SKM-1 treated with dmso at 0.1 percent for 144 hours (cell line): ENCODE measurements around the gene CPOX.
"Not testable (repeated sequence)": the region's sequence is repeated elsewhere in the genome, so short reads cannot be mapped to it uniquely, and the experiment has no call there.

Experiments
- DNase-seq: peaks from one replicate; lab custom pipeline; 2025; ENCODE audit not compliant: unreplicated experiment; lab: John Stamatoyannopoulos, UW

The CPOX gene

GRCh38 chr3:98593046-98593936 lies at the start of gene CPOX:
TSS of gene CPOX (minus strand) at chr3:98593611. CDS start at chr3:98593504, 107 bp downstream.
- DNase-seq: peak; percentile 78

- not testable (repeated sequence) for DNase-seq
Measured at GRCh38 chr3:98642769-98643168, 49.4 kb upstream of the CPOX start.

GRCh38 chr3:98641756-98642155 lies 48.3 kb upstream of the CPOX start:
- DNase-seq: not testable (repeated sequence)

GRCh38 chr3:98638515-98638914 lies 45.1 kb upstream of the CPOX start:
- not testable (repeated sequence) for DNase-seq

GRCh38 chr3:98630416-98630815 lies 37.0 kb upstream of the CPOX start:
- DNase-seq: no peak

- DNase-seq: no peak
Measured at GRCh38 chr3:98628317-98628716, 34.9 kb upstream of the CPOX start.

GRCh38 chr3:98626151-98626550 lies 32.7 kb upstream of the CPOX start:
- DNase-seq: no peak

GRCh38 chr3:98623572-98624280 lies 30.3 kb upstream of the CPOX start:
- no peak for DNase-seq

- no peak for DNase-seq
Measured at GRCh38 chr3:98617841-98618240, 24.4 kb upstream of the CPOX start.

GRCh38 chr3:98613616-98614015 lies 20.2 kb upstream of the CPOX start:
- no peak for DNase-seq

GRCh38 chr3:98612996-98613517 lies 19.6 kb upstream of the CPOX start:
- no peak for DNase-seq

GRCh38 chr3:98612587-98612986 lies 19.2 kb upstream of the CPOX start:
- peak; percentile 10 for DNase-seq

- DNase-seq: no peak
Measured at GRCh38 chr3:98608029-98608428, 14.6 kb upstream of the CPOX start.

GRCh38 chr3:98603580-98603979 lies 10.2 kb upstream of the CPOX start:
- DNase-seq: no peak

GRCh38 chr3:98602078-98602678 lies 8.8 kb upstream of the CPOX start:
- DNase-seq: peak; percentile 62

GRCh38 chr3:98601180-98601579 lies 7.8 kb upstream of the CPOX start:
- no peak for DNase-seq

- DNase-seq: no peak
Measured at GRCh38 chr3:98600412-98601095, 7.1 kb upstream of the CPOX start.

- DNase-seq: no peak
Measured at GRCh38 chr3:98599647-98600411, 6.4 kb upstream of the CPOX start.

GRCh38 chr3:98598492-98598891 lies 5.1 kb upstream of the CPOX start:
- peak; percentile 8 for DNase-seq
